Gastroesophageal sphincter (tissue), 3 donors: ENCODE data around the gene BCAR3.

Experiments used
- POLR2A ChIP-seq, 2 donors: fragments of 450-650 bp; IDR thresholded peaks; one replicate each; pipeline ENCODE4 v1.6.1; 2017; ENCODE audit warnings: antibody characterized with exemption in 2 of 2, mild to moderate bottlenecking in 2 of 2, moderate library complexity in 1 of 2
- TF ChIP-seq, protein P1 (sequence below), 4 experiments: fragments of 200-600 bp in 2 of 4; fragments of 450-650 bp in 2 of 4; sonication (generic) in 1 of 4; IDR thresholded peaks; one replicate each; pipeline ENCODE4 v1.5.1; 2017 to 2019; ENCODE audit warnings: antibody characterized with exemption in 4 of 4, mild to moderate bottlenecking in 2 of 4, moderate library complexity in 2 of 4

DNA sequence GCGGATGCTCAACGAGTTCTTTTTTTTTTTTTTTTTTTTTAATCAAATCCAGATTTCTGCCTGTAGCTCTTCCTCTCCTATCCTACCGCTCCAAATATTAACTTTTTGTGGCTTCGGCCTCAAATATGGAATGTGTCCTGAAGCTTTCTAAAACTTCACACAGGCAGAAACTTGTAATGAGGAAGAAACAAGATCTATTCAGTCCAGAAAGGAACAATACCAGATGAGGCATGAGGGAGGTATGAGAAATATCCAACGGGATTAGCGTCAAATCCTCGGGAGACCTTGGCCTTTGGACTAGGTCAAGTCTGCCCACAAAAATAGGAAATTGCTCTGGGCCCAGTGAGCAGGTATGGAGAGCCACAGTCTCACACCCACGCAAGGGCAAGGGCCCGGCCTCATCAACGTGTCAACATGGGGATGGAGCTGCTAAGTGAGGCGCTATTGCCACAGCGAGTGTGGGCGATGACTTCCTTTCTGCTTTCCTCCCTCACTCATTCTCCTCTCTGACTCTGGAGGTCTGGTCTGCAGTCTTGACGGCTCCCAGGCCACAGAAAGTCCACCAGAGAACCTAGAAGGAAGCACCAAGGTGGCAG lies 66.6 kb downstream of the BCAR3 start:
- TF ChIP-seq, protein P1, sequence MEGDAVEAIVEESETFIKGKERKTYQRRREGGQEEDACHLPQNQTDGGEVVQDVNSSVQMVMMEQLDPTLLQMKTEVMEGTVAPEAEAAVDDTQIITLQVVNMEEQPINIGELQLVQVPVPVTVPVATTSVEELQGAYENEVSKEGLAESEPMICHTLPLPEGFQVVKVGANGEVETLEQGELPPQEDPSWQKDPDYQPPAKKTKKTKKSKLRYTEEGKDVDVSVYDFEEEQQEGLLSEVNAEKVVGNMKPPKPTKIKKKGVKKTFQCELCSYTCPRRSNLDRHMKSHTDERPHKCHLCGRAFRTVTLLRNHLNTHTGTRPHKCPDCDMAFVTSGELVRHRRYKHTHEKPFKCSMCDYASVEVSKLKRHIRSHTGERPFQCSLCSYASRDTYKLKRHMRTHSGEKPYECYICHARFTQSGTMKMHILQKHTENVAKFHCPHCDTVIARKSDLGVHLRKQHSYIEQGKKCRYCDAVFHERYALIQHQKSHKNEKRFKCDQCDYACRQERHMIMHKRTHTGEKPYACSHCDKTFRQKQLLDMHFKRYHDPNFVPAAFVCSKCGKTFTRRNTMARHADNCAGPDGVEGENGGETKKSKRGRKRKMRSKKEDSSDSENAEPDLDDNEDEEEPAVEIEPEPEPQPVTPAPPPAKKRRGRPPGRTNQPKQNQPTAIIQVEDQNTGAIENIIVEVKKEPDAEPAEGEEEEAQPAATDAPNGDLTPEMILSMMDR (IDR thresholded peaks at IDR 0.05): no peak
- no peak for TF ChIP-seq POLR2A (IDR thresholded peaks at IDR 0.05)
